Trophoblast cell (in vitro differentiated cells and primary cell): ENCODE data around the gene ATM.
A peak's percentile ranks its signal among the peaks of the same experiment; 100 is the strongest.

ENCODE experiments used
- DNase-seq, 2 donors: peaks; one replicate each; pipeline ENCODE4 v3.0.0-alpha.2; 2016
- H2AFZ ChIP-seq: 2 replicates; pipeline ENCODE4 v1.6.1; 2013; ENCODE audit warnings: low read length, moderate library complexity, mild to moderate bottlenecking; ENCODE audit not compliant: insufficient read depth, poor library complexity
- H2AK5ac ChIP-seq: 2 replicates; pipeline ENCODE4 v1.6.1; 2013; ENCODE audit warnings: mild to moderate bottlenecking, low read length
- H2BK120ac ChIP-seq: 2 replicates; pipeline ENCODE4 v1.6.1; 2013; ENCODE audit warnings: low read length, mild to moderate bottlenecking, moderate library complexity; ENCODE audit not compliant: insufficient read depth, poor library complexity
- H2BK12ac ChIP-seq: 2 replicates; pipeline ENCODE4 v1.6.1; 2013; ENCODE audit warnings: mild to moderate bottlenecking, low read length, moderate library complexity
- H2BK5ac ChIP-seq: 2 replicates; pipeline ENCODE4 v1.6.1; 2013; ENCODE audit warnings: low read length, low read depth, moderate library complexity, mild to moderate bottlenecking; ENCODE audit not compliant: poor library complexity
- H3K14ac ChIP-seq: 2 replicates; pipeline ENCODE4 v1.6.1; 2013; ENCODE audit warnings: mild to moderate bottlenecking, low read length
- H3K18ac ChIP-seq: 2 replicates; pipeline ENCODE4 v1.6.1; 2013; ENCODE audit warnings: mild to moderate bottlenecking, low read length
- H3K23ac ChIP-seq: 2 replicates; pipeline ENCODE4 v1.6.1; 2013; ENCODE audit warnings: low read length
- H3K27ac ChIP-seq: 2 replicates; pipeline ENCODE4 v1.5.1; 2013; ENCODE audit warnings: low read depth, mild to moderate bottlenecking, inconsistent platforms, low read length, moderate library complexity
- H3K27me3 ChIP-seq: 2 replicates; pipeline ENCODE4 v1.6.1; 2013; ENCODE audit warnings: inconsistent platforms, mild to moderate bottlenecking, low read length, moderate library complexity; ENCODE audit not compliant: insufficient read depth
- H3K36me3 ChIP-seq, 2 experiments: 1 replicate in 1 of 2; 2 replicates in 1 of 2; pipeline ENCODE4 v1.6.1; 2013; ENCODE audit warnings: low read length in 2 of 2, mild to moderate bottlenecking in 2 of 2, moderate library complexity in 1 of 2; ENCODE audit not compliant: insufficient read depth in 2 of 2, control insufficient read depth in 1 of 2
- H3K4ac ChIP-seq: 2 replicates; pipeline ENCODE4 v1.6.1; 2013; ENCODE audit warnings: low read depth, mild to moderate bottlenecking, low read length, moderate library complexity
- H3K4me1 ChIP-seq, 2 experiments: 1 replicate in 1 of 2; 2 replicates in 1 of 2; pipeline ENCODE4 v1.6.1; 2013; ENCODE audit warnings: low read length in 2 of 2, mild to moderate bottlenecking in 2 of 2, moderate library complexity in 1 of 2; ENCODE audit not compliant: insufficient read depth in 2 of 2, control insufficient read depth in 1 of 2
- H3K4me2 ChIP-seq: 2 replicates; pipeline ENCODE4 v1.6.1; 2013; ENCODE audit warnings: inconsistent platforms, mild to moderate bottlenecking, low read length, moderate library complexity
- H3K4me3 ChIP-seq: 2 replicates; pipeline ENCODE4 v1.5.1; 2013; ENCODE audit warnings: mild to moderate bottlenecking, low read depth, low read length, inconsistent platforms
- H3K79me1 ChIP-seq: one replicate; pipeline ENCODE4 v1.6.1; 2013; ENCODE audit warnings: low read length
- H3K79me2 ChIP-seq: 2 replicates; pipeline ENCODE4 v1.6.1; 2013; ENCODE audit warnings: low read length, mild to moderate bottlenecking; ENCODE audit not compliant: control insufficient read depth, insufficient read depth, poor library complexity
- H3K9ac ChIP-seq: 2 replicates; pipeline ENCODE4 v1.6.1; 2013; ENCODE audit warnings: mild to moderate bottlenecking, low read length
- H3K9me3 ChIP-seq: 2 replicates; pipeline ENCODE4 v1.6.1; 2013; ENCODE audit warnings: low read depth, mild to moderate bottlenecking, control low read depth, inconsistent platforms, low read length; ENCODE audit not compliant: insufficient read depth
- H4K12ac ChIP-seq: 2 replicates; pipeline ENCODE4 v1.6.1; 2013; ENCODE audit warnings: low read depth, mild to moderate bottlenecking, low read length, moderate library complexity
- H4K8ac ChIP-seq: 2 replicates; pipeline ENCODE4 v1.6.1; 2013; ENCODE audit warnings: low read depth, mild to moderate bottlenecking, low read length, moderate library complexity
- H4K91ac ChIP-seq: one replicate; pipeline ENCODE4 v1.6.1; 2013; ENCODE audit warnings: low read depth, mild to moderate bottlenecking, low read length, moderate library complexity
- WGBS: extraction: QIAGEN DNeasy Blood & Tissue Kit; methylation state at CpG from one replicate; pipeline ENCODE4 v1.1.7; 2013; ENCODE audit warnings: missing lambda C conversion rate; ENCODE audit not compliant: insufficient read length, insufficient coverage; ENCODE audit errors: extremely low coverage; 5-methylcytosine and 5-hydroxymethylcytosine counted together

Gene ATM

GRCh38 chr11:108218455-108218854, 4.4 kb upstream of the ATM start:
- Histone ChIP-seq H3K23ac (no peak overlapping the region), H3K79me1 (peaks cover 13% of the 10 kb centered on the region), H2BK12ac (no peak overlapping the region), H3K4me1 (peaks cover 0 to 4% of the 10 kb centered on the region in 2 experiments), H3K4ac (no peak overlapping the region), H3K18ac (no peak overlapping the region), H2AFZ (no peak overlapping the region), H2BK120ac (no peak overlapping the region), H3K4me3 (no peak overlapping the region), H2BK5ac (no peak overlapping the region), H4K12ac (no peak overlapping the region), H4K91ac (no peak overlapping the region), H3K27me3 (no peaks in the 10 kb centered on the region), H3K79me2 (peaks cover 12% of the 10 kb centered on the region), H3K4me2 (no peak overlapping the region), H4K8ac (no peak overlapping the region), H3K36me3 (peaks cover 0 to 2% of the 10 kb centered on the region in 2 experiments), H3K27ac (no peak overlapping the region), H3K9ac (no peak overlapping the region), H3K9me3 (no peaks in the 10 kb centered on the region), H3K14ac (no peak overlapping the region), H2AK5ac (no peak overlapping the region)
- DNase-seq: no peak
- WGBS: no CpG with 5 or more reads among the region's 2 CpGs

- Histone ChIP-seq H3K36me3 (no peaks in the 10 kb centered on the region), H2AFZ (no peak overlapping the region), H3K4me3 (no peak overlapping the region), H3K18ac (no peak overlapping the region), H4K91ac (no peak overlapping the region), H2AK5ac (no peak overlapping the region), H4K12ac (no peak overlapping the region), H3K4me2 (no peak overlapping the region), H3K79me2 (peaks cover 12% of the 10 kb centered on the region), H3K4ac (peak overlapping the region; percentile 9), H2BK120ac (no peak overlapping the region), H3K14ac (no peak overlapping the region), H3K4me1 (peaks cover 2 to 3% of the 10 kb centered on the region in 2 experiments), H3K9me3 (no peaks in the 10 kb centered on the region), H3K9ac (no peak overlapping the region), H2BK5ac (no peak overlapping the region), H2BK12ac (no peak overlapping the region), H3K79me1 (peaks cover 13% of the 10 kb centered on the region), H3K23ac (no peak overlapping the region), H4K8ac (no peak overlapping the region), H3K27ac (no peak overlapping the region), H3K27me3 (no peaks in the 10 kb centered on the region)
- DNase-seq: no peak
- WGBS: no CpG with 5 or more reads among the region's 7 CpGs
Measured at GRCh38 chr11:108218912-108219783, 3.7 kb upstream of the ATM start.

GRCh38 chr11:108220721-108221336, 2.0 kb upstream of the ATM start:
- Histone ChIP-seq H3K27ac (no peak overlapping the region), H2BK5ac (no peak overlapping the region), H3K4ac (peak overlapping the region; percentile 96), H3K18ac (no peak overlapping the region), H3K23ac (no peak overlapping the region), H3K14ac (no peak overlapping the region), H3K4me1 (peaks cover 2 to 3% of the 10 kb centered on the region in 2 experiments), H3K9ac (no peak overlapping the region), H3K79me1 (peaks cover 13% of the 10 kb centered on the region), H2BK12ac (no peak overlapping the region), H4K12ac (no peak overlapping the region), H3K27me3 (no peaks in the 10 kb centered on the region), H3K4me3 (no peak overlapping the region), H4K8ac (no peak overlapping the region), H3K4me2 (peak overlapping the region; percentile 91), H3K79me2 (peaks cover 16% of the 10 kb centered on the region), H3K36me3 (no peaks in the 10 kb centered on the region), H4K91ac (no peak overlapping the region), H2AK5ac (no peak overlapping the region), H3K9me3 (no peaks in the 10 kb centered on the region), H2BK120ac (no peak overlapping the region), H2AFZ (no peak overlapping the region)
- no CpG with 5 or more reads among the region's 5 CpGs for WGBS
- peak in 1 of 2 donors; percentile 43 for DNase-seq

- Histone ChIP-seq H2BK5ac (no peak overlapping the region), H3K27ac (no peak overlapping the region), H3K9me3 (no peaks in the 10 kb centered on the region), H4K8ac (no peak overlapping the region), H3K9ac (no peak overlapping the region), H3K4me1 (peaks cover 2 to 3% of the 10 kb centered on the region in 2 experiments), H3K79me1 (peaks cover 13% of the 10 kb centered on the region), H3K4me2 (peak overlapping the region; percentile 91), H3K27me3 (no peaks in the 10 kb centered on the region), H2BK12ac (no peak overlapping the region), H2BK120ac (no peak overlapping the region), H3K18ac (no peak overlapping the region), H3K14ac (no peak overlapping the region), H3K4ac (peak overlapping the region; percentile 96), H2AK5ac (no peak overlapping the region), H3K79me2 (peaks cover 16% of the 10 kb centered on the region), H3K23ac (no peak overlapping the region), H3K4me3 (no peak overlapping the region), H3K36me3 (no peaks in the 10 kb centered on the region), H4K91ac (no peak overlapping the region), H2AFZ (no peak overlapping the region), H4K12ac (no peak overlapping the region)
- WGBS: no CpG with 5 or more reads among the region's 12 CpGs
- DNase-seq: peak in 1 of 2 donors; percentile 26
Measured at GRCh38 chr11:108221371-108221770, 1.5 kb upstream of the ATM start.
